GM12878 (cell line): ENCODE results near the gene HASPIN. TPM values are rescaled to one million over a fixed set of nuclear protein-coding genes. Genes with fewer than 3 reads are reported as not detected.

ENCODE experiments used
- BACH1 ChIP-seq: fragments of 450-650 bp; IDR thresholded peaks from 2 replicates; pipeline ENCODE4 v1.6.1; 2017; ENCODE audit warnings: mild to moderate bottlenecking, borderline replicate concordance
- CBX3 ChIP-seq: fragments of 200-600 bp; sonication (generic); IDR thresholded peaks from 2 replicates; pipeline ENCODE4 v1.6.1; 2016; ENCODE audit warnings: low read depth, borderline replicate concordance
- CBX5 ChIP-seq: sonication (generic); IDR thresholded peaks from 2 replicates; pipeline ENCODE4 v1.6.1; 2016; ENCODE audit warnings: low read depth, moderate library complexity, mild to moderate bottlenecking, inconsistent platforms
- CHD1 ChIP-seq: IDR thresholded peaks from 2 replicates; pipeline ENCODE4 v1.6.1; 2012; ENCODE audit warnings: low read depth, low read length, improper control_type of control experiment
- CREB1 ChIP-seq: IDR thresholded peaks from 2 replicates; pipeline ENCODE4 v1.6.1; 2012; ENCODE audit warnings: low read depth, mild to moderate bottlenecking, inconsistent platforms
- FOXM1 ChIP-seq: IDR thresholded peaks from 2 replicates; pipeline ENCODE4 v1.6.1; 2012; ENCODE audit warnings: low read depth, mild to moderate bottlenecking, inconsistent platforms, low read length, moderate library complexity
- HCFC1 ChIP-seq: fragments of 150-350 bp; IDR thresholded peaks from 2 replicates; pipeline ENCODE4 v1.6.1; 2014; ENCODE audit warnings: low read length
- HDAC6 ChIP-seq: fragments of 200-600 bp; sonication (generic); IDR thresholded peaks from one replicate; pipeline ENCODE4 v1.8.0; 2017; ENCODE audit warnings: antibody characterized with exemption; ENCODE audit not compliant: unreplicated experiment
- MTA3 ChIP-seq: IDR thresholded peaks from 2 replicates; pipeline ENCODE4 v1.6.1; 2012; ENCODE audit warnings: low read length, inconsistent platforms, borderline replicate concordance
- MXI1 ChIP-seq: fragments of 150-350 bp; IDR thresholded peaks from 2 replicates; pipeline ENCODE4 v1.6.1; 2011; ENCODE audit warnings: low read depth, mild to moderate bottlenecking, inconsistent platforms, low read length, improper control_type of control experiment
- MYB ChIP-seq: fragments of 150-350 bp; IDR thresholded peaks from 2 replicates; pipeline ENCODE4 v1.6.1; 2014; ENCODE audit warnings: mild to moderate bottlenecking, low read depth, low read length, borderline replicate concordance
- NFIC ChIP-seq: IDR thresholded peaks from 2 replicates; pipeline ENCODE4 v1.6.1; 2012; ENCODE audit warnings: low read depth, mild to moderate bottlenecking, inconsistent platforms, low read length, moderate library complexity
- NR2C1 ChIP-seq: fragments of 450-650 bp; IDR thresholded peaks from 2 replicates; pipeline ENCODE4 v1.6.1; 2017; ENCODE audit warnings: antibody characterized with exemption, mild to moderate bottlenecking, moderate library complexity
- PML ChIP-seq: IDR thresholded peaks from 2 replicates; pipeline ENCODE4 v1.6.1; 2012; ENCODE audit warnings: low read length, inconsistent platforms
- POLR2A ChIP-seq: IDR thresholded peaks from 2 replicates; pipeline ENCODE4 v1.6.1; 2011; ENCODE audit warnings: low read depth, mild to moderate bottlenecking, low read length
- POU2F2 ChIP-seq: IDR thresholded peaks from 3 replicates; pipeline ENCODE4 v1.6.1; 2011; ENCODE audit warnings: low read depth, mild to moderate bottlenecking, low read length, borderline replicate concordance
- SMAD5 ChIP-seq: IDR thresholded peaks from 2 replicates; pipeline ENCODE4 v1.6.1; 2016; ENCODE audit warnings: antibody characterized with exemption, low read depth
- TCF7 ChIP-seq: IDR thresholded peaks from 2 replicates; pipeline ENCODE4 v1.6.1; 2014; ENCODE audit warnings: antibody characterized with exemption, borderline replicate concordance
- ZNF384 ChIP-seq: IDR thresholded peaks from 2 replicates; pipeline ENCODE4 v1.6.1; 2012; ENCODE audit warnings: low read depth, mild to moderate bottlenecking, low read length, improper control_type of control experiment, borderline replicate concordance
- ZNF622 ChIP-seq: fragments of 450-650 bp; IDR thresholded peaks from 2 replicates; pipeline ENCODE4 v1.6.1; 2017; ENCODE audit warnings: mild to moderate bottlenecking, inconsistent platforms
- polyA plus RNA-seq, 11 experiments: library from polyadenylated mRNA; depleted of rRNA in 4 of 11; unstranded in 6 of 11; stranded (reverse) in 5 of 11; fragments of >200 nt; fragmentation: Nextera tagmentation in 4 of 11; fragmentation: Illumina TruSeq in 1 of 11; extraction: Ambion mirVana in 4 of 11; extraction: Trizol in 1 of 11; gene quantifications; 1 replicate in 1 of 11; 2 replicates in 10 of 11; pipeline versions ENCODE4 v1.2.1 to v1.2.3, GENCODE V29; 2011 to 2016; ENCODE audit warnings: inconsistent platforms in 2 of 11, missing spikeins in 2 of 11, low read depth in 1 of 11
- total RNA-seq, 4 experiments: library from RNA; depleted of rRNA in 3 of 4; stranded (reverse); fragments of >200 nt in 3 of 4; fragmentation: Illumina TruSeq in 1 of 4; extraction: Trizol in 1 of 4; gene quantifications; 2 replicates each; pipeline versions ENCODE4 v1.2.1 to v1.2.3, GENCODE V29; 2013 to 2021
- TF ChIP-seq, protein P1 (sequence below), 3 experiments: IDR thresholded peaks in 2 of 3; conservative IDR thresholded peaks in 1 of 3; 2 replicates each; pipeline ENCODE4 v1.5.1; 2011; ENCODE audit warnings: low read depth in 3 of 3, low read length in 3 of 3, mild to moderate bottlenecking in 3 of 3, control low read depth in 2 of 3, moderate library complexity in 2 of 3, inconsistent platforms in 1 of 3, mixed read lengths in 1 of 3; ENCODE audit not compliant: control insufficient read depth in 2 of 3, insufficient read depth in 1 of 3; ENCODE audit errors: extremely low read depth in 1 of 3
- TF ChIP-seq, protein P2 (sequence below): fragments of 450-650 bp; IDR thresholded peaks from 2 replicates; pipeline ENCODE4 v1.6.1; 2018; ENCODE audit warnings: borderline replicate concordance, mild to moderate bottlenecking; ENCODE audit not compliant: partially characterized antibody
- TF ChIP-seq, protein P3 (sequence below): fragments of 450-650 bp; IDR thresholded peaks from 2 replicates; pipeline ENCODE4 v1.6.1; 2017; ENCODE audit warnings: mild to moderate bottlenecking, moderate library complexity
- TF ChIP-seq, protein P4 (sequence below): IDR thresholded peaks from 2 replicates; pipeline ENCODE4 v1.6.1; 2011; ENCODE audit warnings: mild to moderate bottlenecking, low read depth, low read length, moderate library complexity; ENCODE audit not compliant: insufficient replicate concordance

The HASPIN gene
- total and polyA plus RNA-seq, 10 of the 15 experiments (the other 5 are each of a cell fraction or from before 2014, with no cell fraction given) = 0.80 to 18.0 (median 10.1) TPM

DNA sequence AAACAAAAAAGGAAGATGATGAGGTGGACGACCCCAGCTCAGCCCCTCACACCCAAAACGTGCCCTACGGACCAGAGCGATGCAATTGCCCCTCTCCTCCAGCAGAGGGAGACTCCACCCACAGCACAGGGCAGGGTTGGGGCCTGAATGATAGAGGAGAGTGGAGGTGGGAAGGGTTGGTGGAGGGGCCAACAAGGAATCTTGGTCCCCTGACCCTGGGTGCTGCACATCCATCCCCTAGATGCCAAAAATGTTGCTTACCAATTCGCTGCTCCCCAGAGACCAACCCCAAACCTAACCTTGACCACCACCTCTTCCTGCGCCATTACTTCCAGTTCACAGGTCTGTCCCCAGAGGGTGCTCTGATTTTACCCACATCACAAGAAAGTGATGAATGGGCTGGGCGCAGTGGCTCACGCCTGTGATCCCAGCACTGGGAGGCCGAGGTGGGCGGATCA is 40.6 kb upstream of the HASPIN start (continued):
- TF ChIP-seq ZNF384 (no peak), MXI1 (no peak), CBX3 (no peak), HDAC6 (no peak), CREB1 (no peak), TCF7 (no peak), POU2F2 (no peak), CHD1 (no peak), CBX5 (no peak), MTA3 (no peak), MYB (no peak), HCFC1 (no peak), NR2C1 (0 out of 2 replicates have a peak, but pooled peaks have one; percentile 35), FOXM1 (peak; percentile 43), PML (no peak), BACH1 (no peak), ZNF622 (no peak), SMAD5 (no peak), NFIC (no peak), POLR2A (peak; percentile 44; the same call in 1 of the 2 replicates)
- TF ChIP-seq, protein P1, sequence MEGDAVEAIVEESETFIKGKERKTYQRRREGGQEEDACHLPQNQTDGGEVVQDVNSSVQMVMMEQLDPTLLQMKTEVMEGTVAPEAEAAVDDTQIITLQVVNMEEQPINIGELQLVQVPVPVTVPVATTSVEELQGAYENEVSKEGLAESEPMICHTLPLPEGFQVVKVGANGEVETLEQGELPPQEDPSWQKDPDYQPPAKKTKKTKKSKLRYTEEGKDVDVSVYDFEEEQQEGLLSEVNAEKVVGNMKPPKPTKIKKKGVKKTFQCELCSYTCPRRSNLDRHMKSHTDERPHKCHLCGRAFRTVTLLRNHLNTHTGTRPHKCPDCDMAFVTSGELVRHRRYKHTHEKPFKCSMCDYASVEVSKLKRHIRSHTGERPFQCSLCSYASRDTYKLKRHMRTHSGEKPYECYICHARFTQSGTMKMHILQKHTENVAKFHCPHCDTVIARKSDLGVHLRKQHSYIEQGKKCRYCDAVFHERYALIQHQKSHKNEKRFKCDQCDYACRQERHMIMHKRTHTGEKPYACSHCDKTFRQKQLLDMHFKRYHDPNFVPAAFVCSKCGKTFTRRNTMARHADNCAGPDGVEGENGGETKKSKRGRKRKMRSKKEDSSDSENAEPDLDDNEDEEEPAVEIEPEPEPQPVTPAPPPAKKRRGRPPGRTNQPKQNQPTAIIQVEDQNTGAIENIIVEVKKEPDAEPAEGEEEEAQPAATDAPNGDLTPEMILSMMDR (IDR thresholded peaks at IDR 0.05 in 2 of 3, conservative IDR thresholded peaks at IDR 0.05 in 1 of 3; ENCODE audit: control insufficient read depth in 2 of 3, extremely low read depth in 1 of 3, insufficient read depth in 1 of 3, low read depth in 3 of 3, low read length in 3 of 3) = peak; percentile 85 to 98 (median 94)
- TF ChIP-seq, protein P2, sequence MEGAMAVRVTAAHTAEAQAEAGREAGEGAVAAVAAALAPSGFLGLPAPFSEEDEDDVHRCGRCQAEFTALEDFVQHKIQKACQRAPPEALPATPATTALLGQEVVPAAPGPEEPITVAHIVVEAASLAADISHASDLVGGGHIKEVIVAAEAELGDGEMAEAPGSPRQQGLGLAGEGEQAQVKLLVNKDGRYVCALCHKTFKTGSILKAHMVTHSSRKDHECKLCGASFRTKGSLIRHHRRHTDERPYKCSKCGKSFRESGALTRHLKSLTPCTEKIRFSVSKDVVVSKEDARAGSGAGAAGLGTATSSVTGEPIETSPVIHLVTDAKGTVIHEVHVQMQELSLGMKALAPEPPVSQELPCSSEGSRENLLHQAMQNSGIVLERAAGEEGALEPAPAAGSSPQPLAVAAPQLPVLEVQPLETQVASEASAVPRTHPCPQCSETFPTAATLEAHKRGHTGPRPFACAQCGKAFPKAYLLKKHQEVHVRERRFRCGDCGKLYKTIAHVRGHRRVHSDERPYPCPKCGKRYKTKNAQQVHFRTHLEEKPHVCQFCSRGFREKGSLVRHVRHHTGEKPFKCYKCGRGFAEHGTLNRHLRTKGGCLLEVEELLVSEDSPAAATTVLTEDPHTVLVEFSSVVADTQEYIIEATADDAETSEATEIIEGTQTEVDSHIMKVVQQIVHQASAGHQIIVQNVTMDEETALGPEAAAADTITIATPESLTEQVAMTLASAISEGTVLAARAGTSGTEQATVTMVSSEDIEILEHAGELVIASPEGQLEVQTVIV = no peak
- TF ChIP-seq, protein P3, sequence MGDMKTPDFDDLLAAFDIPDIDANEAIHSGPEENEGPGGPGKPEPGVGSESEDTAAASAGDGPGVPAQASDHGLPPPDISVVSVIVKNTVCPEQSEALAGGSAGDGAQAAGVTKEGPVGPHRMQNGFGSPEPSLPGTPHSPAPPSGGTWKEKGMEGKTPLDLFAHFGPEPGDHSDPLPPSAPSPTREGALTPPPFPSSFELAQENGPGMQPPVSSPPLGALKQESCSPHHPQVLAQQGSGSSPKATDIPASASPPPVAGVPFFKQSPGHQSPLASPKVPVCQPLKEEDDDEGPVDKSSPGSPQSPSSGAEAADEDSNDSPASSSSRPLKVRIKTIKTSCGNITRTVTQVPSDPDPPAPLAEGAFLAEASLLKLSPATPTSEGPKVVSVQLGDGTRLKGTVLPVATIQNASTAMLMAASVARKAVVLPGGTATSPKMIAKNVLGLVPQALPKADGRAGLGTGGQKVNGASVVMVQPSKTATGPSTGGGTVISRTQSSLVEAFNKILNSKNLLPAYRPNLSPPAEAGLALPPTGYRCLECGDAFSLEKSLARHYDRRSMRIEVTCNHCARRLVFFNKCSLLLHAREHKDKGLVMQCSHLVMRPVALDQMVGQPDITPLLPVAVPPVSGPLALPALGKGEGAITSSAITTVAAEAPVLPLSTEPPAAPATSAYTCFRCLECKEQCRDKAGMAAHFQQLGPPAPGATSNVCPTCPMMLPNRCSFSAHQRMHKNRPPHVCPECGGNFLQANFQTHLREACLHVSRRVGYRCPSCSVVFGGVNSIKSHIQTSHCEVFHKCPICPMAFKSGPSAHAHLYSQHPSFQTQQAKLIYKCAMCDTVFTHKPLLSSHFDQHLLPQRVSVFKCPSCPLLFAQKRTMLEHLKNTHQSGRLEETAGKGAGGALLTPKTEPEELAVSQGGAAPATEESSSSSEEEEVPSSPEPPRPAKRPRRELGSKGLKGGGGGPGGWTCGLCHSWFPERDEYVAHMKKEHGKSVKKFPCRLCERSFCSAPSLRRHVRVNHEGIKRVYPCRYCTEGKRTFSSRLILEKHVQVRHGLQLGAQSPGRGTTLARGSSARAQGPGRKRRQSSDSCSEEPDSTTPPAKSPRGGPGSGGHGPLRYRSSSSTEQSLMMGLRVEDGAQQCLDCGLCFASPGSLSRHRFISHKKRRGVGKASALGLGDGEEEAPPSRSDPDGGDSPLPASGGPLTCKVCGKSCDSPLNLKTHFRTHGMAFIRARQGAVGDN = 0 out of 2 replicates have a peak, but pooled peaks have one; percentile 34
- TF ChIP-seq, protein P4, sequence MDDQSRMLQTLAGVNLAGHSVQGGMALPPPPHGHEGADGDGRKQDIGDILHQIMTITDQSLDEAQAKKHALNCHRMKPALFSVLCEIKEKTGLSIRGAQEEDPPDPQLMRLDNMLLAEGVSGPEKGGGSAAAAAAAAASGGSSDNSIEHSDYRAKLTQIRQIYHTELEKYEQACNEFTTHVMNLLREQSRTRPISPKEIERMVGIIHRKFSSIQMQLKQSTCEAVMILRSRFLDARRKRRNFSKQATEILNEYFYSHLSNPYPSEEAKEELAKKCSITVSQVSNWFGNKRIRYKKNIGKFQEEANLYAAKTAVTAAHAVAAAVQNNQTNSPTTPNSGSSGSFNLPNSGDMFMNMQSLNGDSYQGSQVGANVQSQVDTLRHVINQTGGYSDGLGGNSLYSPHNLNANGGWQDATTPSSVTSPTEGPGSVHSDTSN = no peak
